Measurements from ENCODE around the gene NDUFS5.
"Not testable (repeated sequence)": the region's sequence is repeated elsewhere in the genome, so short reads cannot be mapped to it uniquely, and the experiment has no call there.

GRCh38 chr1:39051193-39051850 lies 25.2 kb downstream of the NDUFS5 start:
- not testable (repeated sequence) for TF ChIP-seq CTCF, POLR2A (IDR thresholded peaks at IDR 0.05)
